Liver (tissue), 3 donors: ENCODE data around the gene RNF41.

ENCODE experiments used
- HNF4G ChIP-seq: IDR thresholded peaks from 2 replicates; pipeline ENCODE4 v1.6.1; 2016; ENCODE audit warnings: antibody characterized with exemption
- TAF1 ChIP-seq: conservative IDR thresholded peaks from 2 replicates; pipeline ENCODE4 v1.6.1; 2016; ENCODE audit warnings: antibody characterized with exemption, mild to moderate bottlenecking
- TF ChIP-seq, protein P1 (sequence below): fragments of 150-350 bp; IDR thresholded peaks from 2 replicates; pipeline ENCODE4 v1.5.1; 2017; ENCODE audit warnings: improper control_type of control experiment, low read depth, low read length; ENCODE audit not compliant: missing input control
- TF ChIP-seq, protein P2 (sequence below): IDR thresholded peaks from 2 replicates; pipeline ENCODE4 v1.6.1; 2016; ENCODE audit warnings: antibody characterized with exemption
- TF ChIP-seq, protein P3 (sequence below): IDR thresholded peaks from 2 replicates; pipeline ENCODE4 v1.6.1; 2016; ENCODE audit warnings: antibody characterized with exemption
- TF ChIP-seq, protein P4 (sequence below): IDR thresholded peaks from 2 replicates; pipeline ENCODE4 v1.6.1; 2016; ENCODE audit warnings: antibody characterized with exemption
- donor health status: healthy.
- donor health status: healthy.

DNA sequence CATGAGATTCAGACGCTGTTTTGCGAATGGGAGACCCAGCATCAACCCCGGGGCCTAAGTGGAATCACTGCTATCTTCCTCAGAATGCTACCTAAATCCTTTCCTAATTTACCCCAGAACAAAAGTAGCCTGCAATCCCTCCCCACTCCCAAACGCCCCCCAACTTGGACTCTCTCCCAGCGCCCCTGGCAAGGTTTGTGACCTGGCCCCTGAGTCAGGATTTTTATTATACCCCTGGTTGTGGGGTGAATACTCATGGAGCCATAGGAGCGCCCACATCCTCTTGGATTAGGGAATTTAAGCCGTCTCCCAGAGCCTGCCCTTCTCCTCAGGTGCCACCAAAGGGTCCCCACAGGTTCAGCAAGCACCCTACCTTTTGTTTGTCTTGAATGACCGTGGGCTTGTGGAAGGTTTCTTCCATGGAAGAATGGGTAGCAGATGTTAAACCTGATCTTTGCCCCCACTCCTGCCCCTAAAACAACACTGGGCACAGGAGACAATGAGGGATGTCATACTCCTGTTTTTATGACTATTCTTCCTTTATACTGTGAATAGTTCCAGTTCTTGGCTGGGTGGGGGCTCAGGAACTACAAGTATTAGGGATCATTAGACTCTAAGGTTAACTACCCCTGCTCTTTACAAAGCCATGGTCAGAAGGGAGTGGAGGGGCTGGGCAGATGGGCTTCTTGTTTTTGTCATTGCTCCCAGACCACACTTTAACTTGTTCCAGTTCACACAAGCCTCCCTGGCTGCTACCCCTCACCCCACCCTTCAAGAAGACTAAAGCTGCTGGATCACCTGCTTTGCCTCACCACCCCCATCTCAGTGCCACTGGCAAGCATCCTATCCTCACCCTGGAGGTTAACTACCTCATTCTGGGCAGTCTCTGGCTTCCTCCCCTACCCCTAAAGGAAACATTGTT lies 68.7 kb downstream of the RNF41 start:
- TF ChIP-seq, protein P1, sequence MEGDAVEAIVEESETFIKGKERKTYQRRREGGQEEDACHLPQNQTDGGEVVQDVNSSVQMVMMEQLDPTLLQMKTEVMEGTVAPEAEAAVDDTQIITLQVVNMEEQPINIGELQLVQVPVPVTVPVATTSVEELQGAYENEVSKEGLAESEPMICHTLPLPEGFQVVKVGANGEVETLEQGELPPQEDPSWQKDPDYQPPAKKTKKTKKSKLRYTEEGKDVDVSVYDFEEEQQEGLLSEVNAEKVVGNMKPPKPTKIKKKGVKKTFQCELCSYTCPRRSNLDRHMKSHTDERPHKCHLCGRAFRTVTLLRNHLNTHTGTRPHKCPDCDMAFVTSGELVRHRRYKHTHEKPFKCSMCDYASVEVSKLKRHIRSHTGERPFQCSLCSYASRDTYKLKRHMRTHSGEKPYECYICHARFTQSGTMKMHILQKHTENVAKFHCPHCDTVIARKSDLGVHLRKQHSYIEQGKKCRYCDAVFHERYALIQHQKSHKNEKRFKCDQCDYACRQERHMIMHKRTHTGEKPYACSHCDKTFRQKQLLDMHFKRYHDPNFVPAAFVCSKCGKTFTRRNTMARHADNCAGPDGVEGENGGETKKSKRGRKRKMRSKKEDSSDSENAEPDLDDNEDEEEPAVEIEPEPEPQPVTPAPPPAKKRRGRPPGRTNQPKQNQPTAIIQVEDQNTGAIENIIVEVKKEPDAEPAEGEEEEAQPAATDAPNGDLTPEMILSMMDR = no peak
- TF ChIP-seq, protein P2, sequence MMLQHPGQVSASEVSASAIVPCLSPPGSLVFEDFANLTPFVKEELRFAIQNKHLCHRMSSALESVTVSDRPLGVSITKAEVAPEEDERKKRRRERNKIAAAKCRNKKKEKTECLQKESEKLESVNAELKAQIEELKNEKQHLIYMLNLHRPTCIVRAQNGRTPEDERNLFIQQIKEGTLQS = no peak
- no peak for TF ChIP-seq HNF4G
- TF ChIP-seq, protein P3, sequence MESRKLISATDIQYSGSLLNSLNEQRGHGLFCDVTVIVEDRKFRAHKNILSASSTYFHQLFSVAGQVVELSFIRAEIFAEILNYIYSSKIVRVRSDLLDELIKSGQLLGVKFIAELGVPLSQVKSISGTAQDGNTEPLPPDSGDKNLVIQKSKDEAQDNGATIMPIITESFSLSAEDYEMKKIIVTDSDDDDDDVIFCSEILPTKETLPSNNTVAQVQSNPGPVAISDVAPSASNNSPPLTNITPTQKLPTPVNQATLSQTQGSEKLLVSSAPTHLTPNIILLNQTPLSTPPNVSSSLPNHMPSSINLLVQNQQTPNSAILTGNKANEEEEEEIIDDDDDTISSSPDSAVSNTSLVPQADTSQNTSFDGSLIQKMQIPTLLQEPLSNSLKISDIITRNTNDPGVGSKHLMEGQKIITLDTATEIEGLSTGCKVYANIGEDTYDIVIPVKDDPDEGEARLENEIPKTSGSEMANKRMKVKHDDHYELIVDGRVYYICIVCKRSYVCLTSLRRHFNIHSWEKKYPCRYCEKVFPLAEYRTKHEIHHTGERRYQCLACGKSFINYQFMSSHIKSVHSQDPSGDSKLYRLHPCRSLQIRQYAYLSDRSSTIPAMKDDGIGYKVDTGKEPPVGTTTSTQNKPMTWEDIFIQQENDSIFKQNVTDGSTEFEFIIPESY = no peak
- TF ChIP-seq TAF1 = no peak
- TF ChIP-seq, protein P4, sequence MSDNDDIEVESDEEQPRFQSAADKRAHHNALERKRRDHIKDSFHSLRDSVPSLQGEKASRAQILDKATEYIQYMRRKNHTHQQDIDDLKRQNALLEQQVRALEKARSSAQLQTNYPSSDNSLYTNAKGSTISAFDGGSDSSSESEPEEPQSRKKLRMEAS = no peak
